HG03066 (cell line): Measurements from ENCODE around the gene RAPGEF2.
A peak's percentile ranks its signal among the peaks of the same experiment; 100 is the strongest.
"Not testable (repeated sequence)": the region's sequence is repeated elsewhere in the genome, so short reads cannot be mapped to it uniquely, and the experiment has no call there.

Experiments used
- ATAC-seq: cut with Tn5 transposase; IDR thresholded peaks from one replicate; pipeline ENCODE4 v1.9.1; 2021; ENCODE audit warnings: low read depth; ENCODE audit not compliant: unreplicated experiment

Gene RAPGEF2

GRCh38 chr4:159293811-159294515 is 191.1 kb downstream of the RAPGEF2 start:
- ATAC-seq = no peak

GRCh38 chr4:159296061-159296460 is 193.2 kb downstream of the RAPGEF2 start:
- no peak for ATAC-seq

GRCh38 chr4:159297091-159297490 is 194.2 kb downstream of the RAPGEF2 start:
- ATAC-seq = no peak

- peak; percentile 57 for ATAC-seq
Measured at GRCh38 chr4:159298502-159298901, 195.6 kb downstream of the RAPGEF2 start.

DNA sequence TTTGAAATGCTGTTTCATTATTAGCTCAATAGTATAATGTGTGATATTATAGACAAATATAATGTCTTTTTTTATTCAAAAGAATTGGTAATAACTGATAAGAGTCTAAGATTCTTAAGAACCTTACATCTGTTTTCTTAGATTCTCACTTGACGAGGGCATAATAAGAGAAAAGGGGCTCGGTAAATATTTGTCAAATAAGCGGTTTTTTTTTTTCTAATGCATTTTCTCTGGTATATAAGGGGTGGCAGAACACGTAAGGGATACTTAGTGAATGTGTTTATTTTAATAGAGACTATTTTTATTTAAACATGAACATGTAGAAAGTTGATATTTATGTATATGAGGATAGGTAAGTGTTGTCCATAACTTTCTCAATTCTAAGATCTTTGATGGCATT is 200.6 kb downstream of the RAPGEF2 start:
- ATAC-seq = no peak

DNA sequence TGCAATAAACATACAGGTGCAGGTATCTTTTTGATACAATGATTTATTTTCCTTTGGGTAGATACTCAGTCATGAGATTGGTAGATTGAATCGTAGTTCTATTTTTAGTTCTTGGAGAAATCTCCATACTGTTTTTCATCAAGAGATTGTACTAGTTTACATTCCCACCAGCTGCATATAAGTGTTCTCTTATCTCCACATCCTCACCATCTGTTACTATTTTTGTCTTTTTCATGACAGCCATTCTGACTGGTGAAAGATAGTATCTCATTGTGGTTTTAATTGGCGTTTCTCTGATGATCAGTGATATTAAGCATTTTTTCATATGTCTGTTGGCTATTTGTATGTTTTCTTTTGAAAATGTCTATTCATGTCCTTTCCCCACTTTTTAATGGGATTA is 202.2 kb downstream of the RAPGEF2 start:
- no peak for ATAC-seq

- no peak for ATAC-seq
Measured at GRCh38 chr4:159307929-159308328, 205.1 kb downstream of the RAPGEF2 start.

GRCh38 chr4:159308566-159309340 is 205.9 kb downstream of the RAPGEF2 start:
- ATAC-seq = no peak

DNA sequence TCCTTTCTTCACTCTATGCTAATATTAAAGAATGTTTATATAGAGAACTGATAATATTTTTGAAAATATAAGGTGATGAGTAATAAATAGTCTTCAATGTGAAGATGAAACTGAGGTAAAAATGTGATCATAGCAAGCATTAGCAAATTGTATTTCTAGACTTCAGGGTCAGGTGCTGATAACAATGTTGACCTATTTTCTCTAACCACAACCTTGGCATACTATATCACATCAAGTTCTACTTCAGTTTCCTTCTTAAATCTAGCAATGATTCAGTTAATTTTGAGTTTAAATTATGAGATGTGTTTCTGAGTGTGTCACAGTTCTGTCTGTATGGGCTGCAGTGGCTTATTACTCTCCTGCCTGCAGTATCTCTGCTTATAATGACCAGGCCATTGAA is 209.4 kb downstream of the RAPGEF2 start:
- no peak for ATAC-seq

- ATAC-seq = not testable (repeated sequence)
Measured at GRCh38 chr4:159315879-159316278, 213.0 kb downstream of the RAPGEF2 start.

GRCh38 chr4:159317203-159317602 is 214.3 kb downstream of the RAPGEF2 start:
- ATAC-seq = no peak

DNA sequence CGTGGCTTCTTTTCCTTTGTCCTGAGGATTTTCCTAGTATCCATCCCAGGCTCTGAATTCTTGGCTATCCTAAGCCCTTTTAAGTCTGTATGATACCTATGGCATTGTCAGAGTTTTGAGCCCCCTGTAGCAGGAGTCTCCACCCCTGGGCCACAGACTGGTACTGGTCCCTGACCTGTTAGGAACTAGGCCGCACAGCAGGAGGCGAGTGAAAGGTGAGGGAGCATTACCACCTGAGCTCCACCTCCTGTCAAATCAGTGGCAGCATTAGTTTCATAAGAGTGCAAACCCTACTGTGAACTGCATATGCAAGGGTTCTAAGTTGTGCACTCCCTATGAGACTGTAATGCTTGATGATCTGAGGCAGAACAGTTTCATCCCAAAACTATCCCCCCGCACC is 216.1 kb downstream of the RAPGEF2 start:
- ATAC-seq = no peak

DNA sequence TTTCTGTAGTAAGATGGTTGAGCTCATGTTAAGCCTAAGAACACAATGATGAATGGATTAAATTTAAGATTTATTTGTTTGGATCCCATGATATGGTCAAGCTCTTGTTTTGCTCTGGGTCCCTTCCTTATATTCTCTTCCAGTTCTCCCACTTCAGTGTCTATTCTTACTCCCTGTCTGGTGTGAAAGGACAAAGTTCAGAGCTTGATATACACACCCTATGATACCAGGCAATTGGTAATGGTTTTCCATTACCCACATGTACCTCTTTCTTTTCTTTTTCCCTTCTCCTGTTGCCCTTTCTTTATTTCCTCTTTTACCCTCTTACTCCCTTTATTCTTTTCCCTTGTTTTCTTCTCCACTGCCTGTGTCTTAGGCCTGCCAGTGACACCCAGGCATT is 223.6 kb downstream of the RAPGEF2 start:
- no peak for ATAC-seq

- no peak for ATAC-seq
Measured at GRCh38 chr4:159328766-159329165, 225.9 kb downstream of the RAPGEF2 start.

GRCh38 chr4:159334461-159334860 is 231.6 kb downstream of the RAPGEF2 start:
- no peak for ATAC-seq

- ATAC-seq = no peak
Measured at GRCh38 chr4:159337041-159337440, 234.2 kb downstream of the RAPGEF2 start.

- no peak for ATAC-seq
Measured at GRCh38 chr4:159341522-159341921, 238.6 kb downstream of the RAPGEF2 start.

- no peak for ATAC-seq
Measured at GRCh38 chr4:159342374-159342773, 239.5 kb downstream of the RAPGEF2 start.

GRCh38 chr4:159343116-159343515 is 240.2 kb downstream of the RAPGEF2 start:
- no peak for ATAC-seq

DNA sequence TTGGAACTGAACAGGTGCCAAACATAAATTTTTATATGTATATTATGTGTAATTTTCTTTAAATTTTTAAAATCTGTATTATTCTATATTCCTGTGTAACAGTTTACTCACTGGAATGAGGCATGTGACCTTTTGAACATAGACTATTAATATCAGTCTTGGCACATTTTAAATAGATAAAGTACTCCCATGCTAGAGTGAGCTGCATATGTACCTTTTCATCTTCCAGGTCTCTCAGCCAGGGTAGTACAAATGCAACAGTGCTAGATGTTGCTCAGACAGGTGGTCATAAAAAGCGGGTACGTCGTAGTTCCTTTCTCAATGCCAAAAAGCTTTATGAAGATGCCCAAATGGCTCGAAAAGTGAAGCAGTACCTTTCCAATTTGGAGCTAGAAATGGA is 242.0 kb downstream of the RAPGEF2 start:
- ATAC-seq = no peak

DNA sequence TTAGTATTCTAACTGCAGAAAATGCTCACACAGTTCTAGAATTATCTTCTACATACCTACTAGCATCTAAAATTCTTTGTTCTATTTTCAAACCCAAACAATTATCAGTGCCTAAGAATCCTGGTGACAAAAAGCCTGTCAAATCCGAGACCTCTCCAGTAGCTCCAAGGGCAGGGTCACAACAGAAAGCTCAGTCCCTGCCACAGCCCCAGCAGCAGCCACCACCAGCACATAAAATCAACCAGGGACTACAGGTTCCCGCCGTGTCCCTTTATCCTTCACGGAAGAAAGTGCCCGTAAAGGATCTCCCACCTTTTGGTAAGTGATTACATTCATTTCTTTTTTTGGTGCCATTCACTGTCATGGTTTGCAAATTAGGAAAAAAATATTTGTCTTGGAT is 243.8 kb downstream of the RAPGEF2 start:
- no peak for ATAC-seq

DNA sequence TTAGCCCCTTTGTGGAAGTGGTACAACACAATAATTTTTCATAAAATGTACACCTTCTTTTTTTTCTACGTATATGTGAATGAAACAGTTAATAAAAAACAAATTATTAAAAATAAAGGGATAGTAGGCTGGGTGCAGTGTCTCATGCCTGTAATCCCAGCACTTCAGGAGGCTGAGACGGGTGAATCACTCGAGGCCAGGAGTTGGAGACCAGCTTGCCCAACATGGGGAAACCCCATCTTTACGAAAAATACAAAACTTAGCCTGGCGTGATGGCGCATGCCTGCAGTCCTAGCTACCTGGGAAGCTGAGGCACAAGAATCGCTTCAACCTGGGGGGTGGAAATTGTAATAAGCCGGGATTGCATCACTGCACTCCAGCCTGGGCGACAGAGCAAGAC is 244.9 kb downstream of the RAPGEF2 start:
- no peak for ATAC-seq
